Immature natural killer cell (primary cell): ENCODE measurements around the gene PIK3C2B. TPM values are rescaled to one million over a fixed set of nuclear protein-coding genes. Genes with fewer than 3 reads are reported as not detected.
"Not testable (repeated sequence)": the region's sequence is repeated elsewhere in the genome, so short reads cannot be mapped to it uniquely, and the experiment has no call there.

ENCODE experiments used
- DNase-seq, 3 donors: peaks; one replicate each; pipeline ENCODE4 v3.0.0; 2022; ENCODE audit warnings: mixed read lengths in 1 of 3
- H3K27ac Mint-ChIP-seq, 6 donors: one replicate each; pipeline ENCODE4 v1.8.0; 2020; ENCODE audit warnings: mixed read lengths in 6 of 6, mild to moderate bottlenecking in 5 of 6, inconsistent platforms in 4 of 6, moderate library complexity in 3 of 6
- H3K27me3 Mint-ChIP-seq, 3 donors: one replicate each; pipeline ENCODE4 v1.8.0; 2020 to 2021; ENCODE audit warnings: low read depth in 3 of 3, mild to moderate bottlenecking in 3 of 3, mixed read lengths in 3 of 3, moderate library complexity in 3 of 3, inconsistent platforms in 1 of 3
- H3K36me3 Mint-ChIP-seq, 3 donors: one replicate each; pipeline ENCODE4 v1.8.0; 2020; ENCODE audit warnings: mixed read lengths in 3 of 3, inconsistent platforms in 2 of 3, mild to moderate bottlenecking in 2 of 3
- H3K4me1 Mint-ChIP-seq, 2 donors: one replicate each; pipeline ENCODE4 v1.8.0; 2020; ENCODE audit warnings: inconsistent platforms in 2 of 2, mild to moderate bottlenecking in 2 of 2, mixed read lengths in 2 of 2, moderate library complexity in 1 of 2
- H3K4me3 Mint-ChIP-seq, 5 donors: one replicate each; pipeline ENCODE4 v1.8.0; 2020; ENCODE audit warnings: mild to moderate bottlenecking in 5 of 5, mixed read lengths in 5 of 5, inconsistent platforms in 3 of 5, moderate library complexity in 3 of 5
- H3K9me3 Mint-ChIP-seq, 6 donors: one replicate each; pipeline ENCODE4 v1.8.0; 2020; ENCODE audit warnings: mild to moderate bottlenecking in 6 of 6, mixed read lengths in 6 of 6, inconsistent platforms in 4 of 6, moderate library complexity in 3 of 6
- polyA plus RNA-seq, 3 donors: library from polyadenylated mRNA; unstranded; fragments of 300-500 nt; fragmentation: Illumina TruSeq; gene quantifications; one replicate each; pipeline ENCODE4 v1.2.3, GENCODE V29; 2021

PIK3C2B gene
- 1 to 10 TPM in 2 of 3 donors, not detected in 1; 1.4 to 2.3 TPM for polyA plus RNA-seq

GRCh38 chr1:204494281-204495077 lies at the start of gene PIK3C2B:
Gene PIK3C2B, minus strand, starts transcription at chr1:204494805. Its CDS starts 25,003 bp downstream, at chr1:204469802.
- H3K4me1 Mint-ChIP-seq, result peaks cover 47 to 48% of the 10 kb centered on the region in 2 donors
- peak within 1 kb of the TSS; percentile 89 to 98 (median 95) for H3K4me3 Mint-ChIP-seq
- H3K27me3 Mint-ChIP-seq, result peaks cover 0 to 10% (median 6%) of the 10 kb centered on the region in 3 donors
- no peaks in the 10 kb centered on the region for H3K9me3 Mint-ChIP-seq
- H3K36me3 Mint-ChIP-seq, result peaks cover 0 to 5% (median 3%) of the 10 kb centered on the region in 3 donors
- DNase-seq, result peak; percentile 70 to 75 (median 71)
- peak within 1 kb of the TSS; percentile 81 to 95 (median 92) for H3K27ac Mint-ChIP-seq

GRCh38 chr1:204544321-204544720 lies 49.7 kb upstream of the PIK3C2B start:
- peak overlapping the region; percentile 63 to 78 (median 71) for H3K4me3 Mint-ChIP-seq
- H3K27ac Mint-ChIP-seq, result peak overlapping the region; percentile 80 to 93 (median 90)
- H3K36me3 Mint-ChIP-seq, result peaks cover 29 to 61% (median 29%) of the 10 kb centered on the region in 3 donors
- peak; percentile 46 to 60 (median 49) for DNase-seq
- no peaks in the 10 kb centered on the region for H3K27me3 Mint-ChIP-seq
- peaks cover 44 to 60% of the 10 kb centered on the region in 2 donors for H3K4me1 Mint-ChIP-seq
- no peaks in the 10 kb centered on the region for H3K9me3 Mint-ChIP-seq

GRCh38 chr1:204541626-204542025 lies 47.0 kb upstream of the PIK3C2B start:
- DNase-seq, result no peak
- Mint-ChIP-seq H3K9me3 (no peaks in the 10 kb centered on the region), H3K36me3 (peaks cover 11 to 50% (median 23%) of the 10 kb centered on the region in 3 donors), H3K4me1 (peaks cover 37 to 58% of the 10 kb centered on the region in 2 donors), H3K27me3 (no peaks in the 10 kb centered on the region), H3K27ac (peak overlapping the region in 5 of 6 donors; percentile 2 to 80 (median 66)), H3K4me3 (no peak overlapping the region)

- Mint-ChIP-seq H3K36me3 (peaks cover 20 to 52% (median 36%) of the 10 kb centered on the region in 3 donors), H3K9me3 (no peaks in the 10 kb centered on the region), H3K27me3 (no peaks in the 10 kb centered on the region), H3K4me1 (peaks cover 3 to 31% of the 10 kb centered on the region in 2 donors), H3K27ac (peak overlapping the region in 3 of 6 donors; percentile 27 to 59 (median 57)), H3K4me3 (no peak overlapping the region)
- no peak for DNase-seq
Measured at GRCh38 chr1:204532832-204533231, 38.2 kb upstream of the PIK3C2B start.

- Mint-ChIP-seq H3K36me3 (peaks cover 17 to 48% (median 28%) of the 10 kb centered on the region in 3 donors), H3K27ac (peak overlapping the region; percentile 0 to 46 (median 30)), H3K9me3 (no peaks in the 10 kb centered on the region), H3K27me3 (no peaks in the 10 kb centered on the region), H3K4me1 (peaks cover 3 to 24% of the 10 kb centered on the region in 2 donors), H3K4me3 (no peak overlapping the region)
- no peak for DNase-seq
Measured at GRCh38 chr1:204530932-204531331, 36.3 kb upstream of the PIK3C2B start.

- H3K4me1 Mint-ChIP-seq, result peaks cover 8 to 32% of the 10 kb centered on the region in 2 donors
- H3K4me3 Mint-ChIP-seq, result no peak overlapping the region
- peaks cover 17 to 54% (median 32%) of the 10 kb centered on the region in 3 donors for H3K36me3 Mint-ChIP-seq
- no peaks in the 10 kb centered on the region for H3K27me3 Mint-ChIP-seq
- no peak overlapping the region for H3K27ac Mint-ChIP-seq
- no peak for DNase-seq
- no peaks in the 10 kb centered on the region for H3K9me3 Mint-ChIP-seq
Measured at GRCh38 chr1:204529371-204529895, 34.8 kb upstream of the PIK3C2B start.

GRCh38 chr1:204528677-204529076 lies 34.1 kb upstream of the PIK3C2B start:
- H3K27me3 Mint-ChIP-seq, result peaks cover 0 to 2% (median 0%) of the 10 kb centered on the region in 3 donors
- H3K4me1 Mint-ChIP-seq, result peaks cover 12 to 37% of the 10 kb centered on the region in 2 donors
- peak overlapping the region in 1 of 6 donors; percentile 12 for H3K27ac Mint-ChIP-seq
- no peak overlapping the region for H3K4me3 Mint-ChIP-seq
- peaks cover 0 to 4% (median 0%) of the 10 kb centered on the region in 6 donors for H3K9me3 Mint-ChIP-seq
- H3K36me3 Mint-ChIP-seq, result peaks cover 21 to 57% (median 38%) of the 10 kb centered on the region in 3 donors
- DNase-seq, result no peak

GRCh38 chr1:204528241-204528640 lies 33.6 kb upstream of the PIK3C2B start:
- Mint-ChIP-seq H3K4me1 (peaks cover 15 to 40% of the 10 kb centered on the region in 2 donors), H3K9me3 (peaks cover 0 to 5% (median 0%) of the 10 kb centered on the region in 6 donors), H3K27ac (no peak overlapping the region), H3K36me3 (peaks cover 24 to 59% (median 40%) of the 10 kb centered on the region in 3 donors), H3K27me3 (peaks cover 0 to 2% (median 0%) of the 10 kb centered on the region in 3 donors), H3K4me3 (no peak overlapping the region)
- no peak for DNase-seq

- peaks cover 15 to 48% (median 25%) of the 10 kb centered on the region in 3 donors for H3K36me3 Mint-ChIP-seq
- peaks cover 0 to 6% (median 1%) of the 10 kb centered on the region in 6 donors for H3K9me3 Mint-ChIP-seq
- peak overlapping the region in 3 of 6 donors; percentile 29 to 63 (median 46) for H3K27ac Mint-ChIP-seq
- no peak for DNase-seq
- H3K27me3 Mint-ChIP-seq, result peaks cover 0 to 4% (median 3%) of the 10 kb centered on the region in 3 donors
- H3K4me3 Mint-ChIP-seq, result no peak overlapping the region
- peaks cover 34 to 44% of the 10 kb centered on the region in 2 donors for H3K4me1 Mint-ChIP-seq
Measured at GRCh38 chr1:204524986-204525385, 30.4 kb upstream of the PIK3C2B start.

- H3K36me3 Mint-ChIP-seq, result peaks cover 20 to 47% (median 25%) of the 10 kb centered on the region in 3 donors
Measured at GRCh38 chr1:204523605-204524215, 29.1 kb upstream of the PIK3C2B start.

GRCh38 chr1:204521941-204522521 lies 27.4 kb upstream of the PIK3C2B start:
- Mint-ChIP-seq H3K36me3 (peaks cover 24 to 43% (median 26%) of the 10 kb centered on the region in 3 donors), H3K4me3 (peak overlapping the region in 2 of 5 donors; percentile 30 to 40), H3K27ac (peak overlapping the region; percentile 73 to 93 (median 83)), H3K4me1 (peaks cover 54 to 71% of the 10 kb centered on the region in 2 donors)
- not testable (repeated sequence) for H3K27me3 Mint-ChIP-seq, H3K9me3 Mint-ChIP-seq, DNase-seq

More at GRCh38 chr1:204523605-204524215, 29.1 kb upstream of the PIK3C2B start:
- Mint-ChIP-seq H3K4me1 (peaks cover 47 to 57% of the 10 kb centered on the region in 2 donors), H3K9me3 (peaks cover 0 to 6% (median 1%) of the 10 kb centered on the region in 6 donors), H3K27me3 (peaks cover 0 to 5% (median 3%) of the 10 kb centered on the region in 3 donors), H3K27ac (peak overlapping the region; percentile 60 to 91 (median 74)), H3K4me3 (no peak overlapping the region)
- no peak for DNase-seq

GRCh38 chr1:204520834-204521709 lies 26.5 kb upstream of the PIK3C2B start:
- Mint-ChIP-seq H3K27me3 (peaks cover 0 to 5% (median 3%) of the 10 kb centered on the region in 3 donors), H3K4me3 (peak overlapping the region; percentile 43 to 70 (median 62)), H3K27ac (peak overlapping the region; percentile 81 to 93 (median 84)), H3K9me3 (peaks cover 0 to 6% (median 1%) of the 10 kb centered on the region in 6 donors), H3K36me3 (peaks cover 24 to 38% (median 26%) of the 10 kb centered on the region in 3 donors), H3K4me1 (peaks cover 54 to 71% of the 10 kb centered on the region in 2 donors)
- DNase-seq, result peak; percentile 58 to 67 (median 59)
